ENCODE data around the gene MRPL42. TPM values are rescaled to one million over a fixed set of nuclear protein-coding genes. Genes with fewer than 3 reads are reported as not detected.
A peak's percentile ranks its signal among the peaks of the same experiment; 100 is the strongest.

MRPL42 gene
- total and polyA plus RNA-seq, 2 of the 4 experiments (the other 2 are of a cell fraction): 64.2 to 90.7 TPM

DNA sequence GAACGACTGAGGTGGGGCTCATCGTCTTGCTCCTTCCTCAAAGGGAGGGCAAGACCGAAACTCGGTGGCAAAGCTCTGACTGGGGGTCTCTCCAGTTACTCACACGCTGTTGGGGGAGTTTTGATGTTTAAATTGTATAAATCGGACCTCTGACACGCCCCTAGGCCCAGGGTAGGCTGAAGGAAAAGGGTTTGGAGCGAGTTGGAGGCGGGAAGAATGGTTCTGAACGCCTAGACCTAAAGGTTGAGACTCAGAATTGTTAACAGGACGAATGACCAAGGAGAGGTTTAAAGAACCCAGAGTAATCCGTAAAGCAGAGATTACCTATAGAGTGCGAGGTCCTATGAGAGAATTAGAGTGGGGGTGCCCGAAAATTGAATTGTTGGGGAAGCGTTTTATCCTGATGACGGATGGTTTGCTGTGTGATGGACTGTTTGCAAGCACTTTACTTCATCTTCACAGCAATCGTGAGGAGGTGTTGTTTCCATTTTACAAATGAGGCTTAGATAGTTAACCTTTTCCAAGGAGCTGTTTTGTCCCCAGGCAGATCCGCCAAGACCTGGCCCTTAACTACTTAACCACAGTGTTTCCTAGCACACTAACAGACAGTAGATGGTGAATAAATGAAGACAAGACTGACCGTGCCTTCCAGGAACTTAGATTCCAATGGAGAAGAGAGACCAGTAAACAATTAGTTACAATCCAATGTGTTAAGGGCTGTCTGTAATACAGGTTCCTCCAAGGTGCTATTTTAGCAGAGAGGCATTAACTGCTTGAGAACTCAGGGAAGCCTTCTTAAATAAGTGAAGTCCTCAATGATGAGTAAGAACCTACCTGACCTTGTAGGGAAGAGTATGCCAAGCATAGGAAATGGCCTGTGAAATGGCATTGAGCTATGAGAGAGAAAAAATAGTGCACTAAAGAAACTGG, 24.6 kb upstream of the MRPL42 start (continued):
- TF ChIP-seq CEBPB (IDR thresholded peaks at IDR 0.05; ENCODE audit: low read depth, low read length) (no peak), MAZ (IDR thresholded peaks at IDR 0.05; ENCODE audit: borderline replicate concordance, low read depth, low read length) (no peak), SMC3 (IDR thresholded peaks at IDR 0.05; ENCODE audit: low read depth, low read length) (no peak)

DNA sequence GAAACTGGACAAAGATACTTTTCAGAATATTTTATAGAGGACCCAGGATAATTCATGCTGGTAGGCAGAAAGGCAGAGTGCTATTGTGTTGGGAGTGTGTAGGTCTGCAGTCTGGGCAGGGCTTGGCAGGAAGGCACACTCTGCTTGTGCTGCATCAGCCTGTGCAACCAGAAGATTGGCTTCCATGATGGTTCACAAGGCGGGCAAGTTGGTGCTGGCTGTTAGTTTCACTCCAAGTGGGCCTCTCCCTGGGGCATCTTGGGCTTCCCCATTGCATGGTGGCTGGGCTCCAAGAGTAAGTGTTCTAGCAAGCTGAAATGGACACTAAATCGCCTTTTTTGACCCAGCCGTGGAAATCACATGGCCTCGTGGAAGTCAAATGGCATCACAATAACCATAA, 23.7 kb upstream of the MRPL42 start:
- Histone ChIP-seq H3K27me3 (ENCODE audit: control insufficient read depth, insufficient read depth, low read length) (no peaks in the 10 kb centered on the region), H3K23ac (ENCODE audit: low read depth, low read length) (no peak overlapping the region), H4K91ac (ENCODE audit: insufficient read depth, low read depth, low read length) (no peak overlapping the region), H2AFZ (replicated peaks; ENCODE audit: low read length, poor library complexity) (peak overlapping the region; percentile 49), H4K5ac (ENCODE audit: low read depth, low read length) (no peak overlapping the region), H3K79me1 (ENCODE audit: low read depth in 1 of 2, low read length in 2 of 2) (peaks cover 3 to 16% of the 10 kb centered on the region in 2 experiments; a peak in 3 of 4 replicates), H3K9me1 (ENCODE audit: insufficient read depth, low read length) (peaks cover 9% of the 10 kb centered on the region), H3K4ac (ENCODE audit: low read depth, low read length) (no peak overlapping the region), H3K36me3 (ENCODE audit: control insufficient read depth, insufficient read depth, low read length) (no peaks in the 10 kb centered on the region), H2BK120ac (ENCODE audit: low read depth, low read length) (no peak overlapping the region), H3K4me1 (ENCODE audit: control insufficient read depth, insufficient read depth, low read length) (peaks cover 4% of the 10 kb centered on the region), H3K4me3 (ENCODE audit: insufficient read depth, low read depth, low read length) (no peak overlapping the region), H2AK5ac (ENCODE audit: low read depth, low read length) (peak overlapping the region; percentile 63; the same call in 1 of the 2 replicates), H2BK5ac (ENCODE audit: low read depth, low read length, poor library complexity, severe bottlenecking) (no peak overlapping the region), H4K8ac (ENCODE audit: low read depth in 2 of 2, low read length in 2 of 2) (0 out of 4 replicates have a peak overlapping the region, but pooled peaks of 1 of the 2 experiments have one; percentile 34), H3K4me2 (ENCODE audit: low read depth, low read length) (no peak overlapping the region), H3K9ac (ENCODE audit: low read depth, low read length) (no peak overlapping the region), H3K9me3 (ENCODE audit: control insufficient read depth, insufficient read depth, low read length) (no peaks in the 10 kb centered on the region), H3K18ac (ENCODE audit: low read depth, low read length) (no peak overlapping the region), H3K56ac (ENCODE audit: extremely low read depth, insufficient read depth, low read length) (no peak overlapping the region), H4K20me1 (ENCODE audit: insufficient read depth, low read length) (peaks cover 26% of the 10 kb centered on the region), H3K27ac (ENCODE audit: insufficient read depth, low read length) (no peak overlapping the region), H2AK9ac (replicated peaks; ENCODE audit: low read depth, low read length, poor library complexity) (peak overlapping the region; percentile 48), H2BK20ac (ENCODE audit: low read depth, low read length) (no peak overlapping the region), H3K14ac (replicated peaks; ENCODE audit: low read depth, low read length) (no peak overlapping the region), H2BK15ac (ENCODE audit: low read depth, low read length) (no peak overlapping the region)
- ATAC-seq (ENCODE audit: low read depth) (no peak), DNase-seq (no peak)
- TF ChIP-seq CHD1 (IDR thresholded peaks at IDR 0.05; ENCODE audit: low read depth, low read length) (no peak), CEBPB (IDR thresholded peaks at IDR 0.05; ENCODE audit: low read depth, low read length) (no peak), MXI1 (IDR thresholded peaks at IDR 0.05; ENCODE audit: borderline replicate concordance, low read depth, low read length) (no peak), SMC3 (IDR thresholded peaks at IDR 0.05; ENCODE audit: low read depth, low read length) (no peak), POLR2A (IDR thresholded peaks at IDR 0.05; ENCODE audit: low read depth, low read length) (no peak), RCOR1 (IDR thresholded peaks at IDR 0.05; ENCODE audit: insufficient replicate concordance, low read length) (no peak), MAZ (IDR thresholded peaks at IDR 0.05; ENCODE audit: borderline replicate concordance, low read depth, low read length) (no peak), MAFK (IDR thresholded peaks at IDR 0.05; ENCODE audit: low read depth, low read length) (no peak), RAD21 (IDR thresholded peaks at IDR 0.05; ENCODE audit: low read length) (no peak)
- TF ChIP-seq, protein P1, sequence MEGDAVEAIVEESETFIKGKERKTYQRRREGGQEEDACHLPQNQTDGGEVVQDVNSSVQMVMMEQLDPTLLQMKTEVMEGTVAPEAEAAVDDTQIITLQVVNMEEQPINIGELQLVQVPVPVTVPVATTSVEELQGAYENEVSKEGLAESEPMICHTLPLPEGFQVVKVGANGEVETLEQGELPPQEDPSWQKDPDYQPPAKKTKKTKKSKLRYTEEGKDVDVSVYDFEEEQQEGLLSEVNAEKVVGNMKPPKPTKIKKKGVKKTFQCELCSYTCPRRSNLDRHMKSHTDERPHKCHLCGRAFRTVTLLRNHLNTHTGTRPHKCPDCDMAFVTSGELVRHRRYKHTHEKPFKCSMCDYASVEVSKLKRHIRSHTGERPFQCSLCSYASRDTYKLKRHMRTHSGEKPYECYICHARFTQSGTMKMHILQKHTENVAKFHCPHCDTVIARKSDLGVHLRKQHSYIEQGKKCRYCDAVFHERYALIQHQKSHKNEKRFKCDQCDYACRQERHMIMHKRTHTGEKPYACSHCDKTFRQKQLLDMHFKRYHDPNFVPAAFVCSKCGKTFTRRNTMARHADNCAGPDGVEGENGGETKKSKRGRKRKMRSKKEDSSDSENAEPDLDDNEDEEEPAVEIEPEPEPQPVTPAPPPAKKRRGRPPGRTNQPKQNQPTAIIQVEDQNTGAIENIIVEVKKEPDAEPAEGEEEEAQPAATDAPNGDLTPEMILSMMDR (conservative IDR thresholded peaks at IDR 0.05; ENCODE audit: low read depth, low read length): no peak
- TF ChIP-seq, protein P2, sequence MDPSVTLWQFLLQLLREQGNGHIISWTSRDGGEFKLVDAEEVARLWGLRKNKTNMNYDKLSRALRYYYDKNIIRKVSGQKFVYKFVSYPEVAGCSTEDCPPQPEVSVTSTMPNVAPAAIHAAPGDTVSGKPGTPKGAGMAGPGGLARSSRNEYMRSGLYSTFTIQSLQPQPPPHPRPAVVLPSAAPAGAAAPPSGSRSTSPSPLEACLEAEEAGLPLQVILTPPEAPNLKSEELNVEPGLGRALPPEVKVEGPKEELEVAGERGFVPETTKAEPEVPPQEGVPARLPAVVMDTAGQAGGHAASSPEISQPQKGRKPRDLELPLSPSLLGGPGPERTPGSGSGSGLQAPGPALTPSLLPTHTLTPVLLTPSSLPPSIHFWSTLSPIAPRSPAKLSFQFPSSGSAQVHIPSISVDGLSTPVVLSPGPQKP (IDR thresholded peaks at IDR 0.05; ENCODE audit: borderline replicate concordance, low read depth, low read length): no peak
- 67% methylated on average over 1 of the region's 4 CpGs; no CpG with 5 or more reads in 1 of the 2 experiments for WGBS, 2 experiments (ENCODE audit: extremely low coverage in 2 of 2, insufficient read length in 1 of 2)
- ChIA-PET CTCF (interaction anchor here (0.6 kb wide), 1 partner anchor 413 kb away, joined by 3 read pairs; no protein-coding TSS in a partner anchor), POLR2A (ENCODE audit: unreplicated experiment) (no interaction called here)
- no TSS peak for BruUV-seq (replicated peaks)
- dilution Hi-C loops (cut with HindIII; ENCODE audit: low sequenced_read_pairs, unreplicated experiment) (no loop called here), intact Hi-C loops (cut with micrococcal nuclease) (no loop called here), in situ Hi-C loops (cut with MboI; ENCODE audit: low sequenced_read_pairs) (no loop called here)
